ENCODE results near the gene PPWD1.

PPWD1 gene

GRCh38 chr5:65623482-65623881 is 60.4 kb downstream of the PPWD1 start:
- DNase-seq (ENCODE audit: extremely low read depth in 1 of 2, low read depth in 1 of 2): no peak

- peak; percentile 77 to 88 for DNase-seq (ENCODE audit: extremely low read depth in 1 of 2, low read depth in 1 of 2)
Observed at GRCh38 chr5:65624025-65624570, 61.0 kb downstream of the PPWD1 start, which contains the start of gene TRIM23. Gene TRIM23 (minus strand): TSS chr5:65624333. CDS start chr5:65624274, 59 bp downstream.

DNA sequence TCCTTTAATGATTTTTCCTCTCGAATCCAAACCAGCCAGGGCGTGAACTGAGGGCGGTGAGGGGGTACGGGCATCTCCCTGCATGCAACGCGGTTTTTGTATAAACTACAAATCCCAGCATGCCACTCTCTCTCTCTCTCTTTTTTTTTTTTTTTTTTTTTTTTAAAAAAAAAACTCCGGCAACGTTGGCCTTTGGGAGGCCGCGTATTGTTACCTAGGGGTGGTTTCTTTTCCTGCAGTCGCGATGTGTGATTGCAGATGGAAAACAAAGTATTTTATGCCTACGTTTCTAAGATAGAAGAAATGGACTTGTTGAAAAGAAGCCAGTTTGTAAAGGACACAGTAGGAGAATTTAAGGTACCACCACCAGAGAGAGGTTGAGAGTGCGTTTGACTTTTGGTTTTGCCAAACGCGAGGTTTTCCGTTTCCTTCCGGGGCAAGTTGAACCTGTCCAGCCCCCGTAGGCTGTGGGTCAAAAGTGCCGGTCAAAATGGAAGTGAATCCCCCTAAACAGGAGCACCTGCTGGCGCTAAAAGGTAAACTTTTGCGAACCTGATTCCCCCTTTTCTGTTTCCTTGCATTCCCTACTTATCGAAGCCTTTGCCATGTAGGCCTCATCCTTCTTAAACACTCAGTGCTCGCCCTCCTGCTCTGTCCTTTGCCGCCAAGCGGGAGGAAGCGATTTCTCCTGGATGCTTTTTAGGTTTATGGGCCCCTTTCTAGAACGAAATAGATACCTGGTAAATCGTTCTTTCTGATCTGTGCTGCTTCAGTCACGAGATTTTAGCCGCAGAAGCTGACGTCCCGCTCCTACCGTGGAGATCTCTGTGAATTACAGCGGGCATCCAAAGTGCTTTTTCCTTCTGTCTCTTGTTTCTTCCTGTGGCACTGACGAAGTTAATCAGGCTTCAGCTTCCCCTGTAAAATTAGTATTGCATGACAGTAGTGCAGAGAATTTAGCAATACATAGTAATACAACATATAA is 61.8 kb downstream of the PPWD1 start, which contains the start of the genes SHLD3 and TRAPPC13:
Gene SHLD3 (plus strand): TSS at position 457 of the 985 bp plus-strand sequence. CDS start 4,561 bp downstream, outside the sequence.
Gene TRAPPC13 (plus strand): TSS at position 457 of the 985 bp plus-strand sequence. CDS start 34 bp downstream, at position 491.
- peak; percentile 45 to 75 for DNase-seq (ENCODE audit: extremely low read depth in 1 of 2, low read depth in 1 of 2)

GRCh38 chr5:65625743-65626142 is 62.6 kb downstream of the PPWD1 start:
- no peak for DNase-seq (ENCODE audit: extremely low read depth in 1 of 2, low read depth in 1 of 2)

DNA sequence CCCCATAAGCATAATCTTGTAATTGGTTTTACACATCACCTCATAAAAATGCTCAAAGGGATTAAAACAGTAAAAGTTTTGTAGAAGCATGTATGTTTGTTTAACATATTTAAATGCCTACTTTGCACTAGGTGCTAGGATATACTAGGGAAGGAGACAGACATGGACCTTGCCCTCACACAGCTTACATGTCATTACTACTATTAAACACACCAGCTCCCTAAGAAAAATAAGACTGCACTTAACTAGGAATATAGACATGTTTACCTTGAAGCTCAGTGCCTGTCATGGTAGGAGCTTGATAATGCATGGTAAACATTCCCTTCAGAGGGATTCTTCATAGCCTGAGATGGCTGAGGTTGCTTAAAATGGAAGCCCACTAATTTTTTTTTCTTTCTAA is 67.9 kb downstream of the PPWD1 start:
- no peak for DNase-seq (ENCODE audit: extremely low read depth in 1 of 2, low read depth in 1 of 2)

All from stimulated activated CD8-positive, alpha-beta memory T cell treated with anti-CD3 and anti-CD28 coated beads, Interleukin-7, amount 100 ng/mL, for 48 hours (primary cell).